Activated B cell treated with CpG ODN at 0.5 μM for 24 hours (primary cell): Measurements from ENCODE around the gene BCAS3. TPM values are rescaled to one million over a fixed set of nuclear protein-coding genes. Genes with fewer than 3 reads are reported as not detected.

Source experiments
- ATAC-seq: fragments of 200-7000 bp; cut with Tn5 transposase; one replicate; pipeline ENCODE4 v1.10.0; 2021; ENCODE audit warnings: low read depth, mild to moderate bottlenecking, moderate library complexity
- CTCF ChIA-PET: fragments of 350-600 bp; sonication (Branson Sonifier 250); formaldehyde crosslinking; loops from one replicate; lab custom pipeline; 2021; ENCODE audit warnings: antibody characterized with exemption; lab: Charles Lee
- POLR2A ChIA-PET: fragments of 350-600 bp; sonication (Branson Sonifier 250); formaldehyde crosslinking; loops from one replicate; lab custom pipeline; 2021; ENCODE audit warnings: antibody characterized with exemption; lab: Charles Lee
- DNase-seq: peaks from one replicate; pipeline ENCODE4 v3.0.0; 2022
- H3K27ac Mint-ChIP-seq: one replicate; pipeline ENCODE4 v1.8.0; 2020; ENCODE audit warnings: mixed read lengths
- H3K27me3 Mint-ChIP-seq: one replicate; pipeline ENCODE4 v1.8.0; 2021; ENCODE audit warnings: mixed read lengths
- H3K36me3 Mint-ChIP-seq: one replicate; pipeline ENCODE4 v1.8.0; 2021; ENCODE audit warnings: low read depth, mixed read lengths
- H3K4me1 Mint-ChIP-seq: one replicate; pipeline ENCODE4 v1.8.0; 2021; ENCODE audit warnings: mixed read lengths
- H3K4me3 Mint-ChIP-seq: one replicate; pipeline ENCODE4 v1.8.0; 2020; ENCODE audit warnings: mild to moderate bottlenecking, mixed read lengths
- H3K9me3 Mint-ChIP-seq: one replicate; pipeline ENCODE4 v1.8.0; 2020; ENCODE audit warnings: mixed read lengths
- CTCF ChIP-seq: fragments of 200-600 bp; IDR thresholded peaks from one replicate; pipeline ENCODE4 v1.8.0; 2022; ENCODE audit warnings: antibody characterized with exemption, mild to moderate bottlenecking
- intact Hi-C: fragments of 100-400 bp; cut with micrococcal nuclease; formaldehyde crosslinking; loops from one replicate; pipeline ENCODE4 v1.15.1; 2024
- total RNA-seq: library from RNA; stranded (reverse); gene quantifications from 2 replicates; pipeline ENCODE4 v1.2.3, GENCODE V29; 2022

BCAS3 gene
- total RNA-seq, 1 donor from 2014 or later = 37.5 TPM

- no peaks in the 10 kb centered on the region for H3K27me3 Mint-ChIP-seq
- TF ChIP-seq CTCF = no peak
- ChIA-PET CTCF (no interaction called here), POLR2A (no interaction called here)
- intact Hi-C loops = no loop called here
- H3K9me3 Mint-ChIP-seq = no peaks in the 10 kb centered on the region
- ATAC-seq = no peak
- H3K4me3 Mint-ChIP-seq = no peak overlapping the region
- H3K4me1 Mint-ChIP-seq = no peaks in the 10 kb centered on the region
- no peak overlapping the region for H3K27ac Mint-ChIP-seq
- no peak for DNase-seq
- H3K36me3 Mint-ChIP-seq = no peaks in the 10 kb centered on the region
Measured at GRCh38 chr17:61312406-61313295, 635.0 kb downstream of the BCAS3 start.

- no peaks in the 10 kb centered on the region for H3K36me3 Mint-ChIP-seq
- H3K9me3 Mint-ChIP-seq = no peaks in the 10 kb centered on the region
- no peaks in the 10 kb centered on the region for H3K27me3 Mint-ChIP-seq
- no peak overlapping the region for H3K27ac Mint-ChIP-seq
- H3K4me3 Mint-ChIP-seq = no peak overlapping the region
- ATAC-seq (no peak), DNase-seq (no peak)
- intact Hi-C loops = no loop called here
- TF ChIP-seq CTCF = no peak
- CTCF ChIA-PET = no interaction called here
- no peaks in the 10 kb centered on the region for H3K4me1 Mint-ChIP-seq
- POLR2A ChIA-PET = no interaction called here
Measured at GRCh38 chr17:61313461-61314326, 636.0 kb downstream of the BCAS3 start.

GRCh38 chr17:61314368-61315078 lies 636.9 kb downstream of the BCAS3 start:
- ATAC-seq = no peak
- no peak for DNase-seq
- H3K27ac Mint-ChIP-seq = no peak overlapping the region
- H3K4me1 Mint-ChIP-seq = no peaks in the 10 kb centered on the region
- TF ChIP-seq CTCF = no peak
- ChIA-PET POLR2A (no interaction called here), CTCF (no interaction called here)
- H3K9me3 Mint-ChIP-seq = no peaks in the 10 kb centered on the region
- no peak overlapping the region for H3K4me3 Mint-ChIP-seq
- H3K36me3 Mint-ChIP-seq = no peaks in the 10 kb centered on the region
- H3K27me3 Mint-ChIP-seq = no peaks in the 10 kb centered on the region
- intact Hi-C loops = no loop called here

- ATAC-seq (no peak), DNase-seq (no peak)
- intact Hi-C loops = no loop called here
- ChIA-PET CTCF (no interaction called here), POLR2A (no interaction called here)
- H3K27me3 Mint-ChIP-seq = no peaks in the 10 kb centered on the region
- H3K4me3 Mint-ChIP-seq = no peak overlapping the region
- H3K27ac Mint-ChIP-seq = no peak overlapping the region
- H3K4me1 Mint-ChIP-seq = no peaks in the 10 kb centered on the region
- no peak for TF ChIP-seq CTCF
- no peaks in the 10 kb centered on the region for H3K36me3 Mint-ChIP-seq
- no peaks in the 10 kb centered on the region for H3K9me3 Mint-ChIP-seq
Measured at GRCh38 chr17:61316633-61317032, 639.0 kb downstream of the BCAS3 start.

GRCh38 chr17:61317779-61318178 lies 640.1 kb downstream of the BCAS3 start:
- no peak for ATAC-seq
- no peak for DNase-seq
- Mint-ChIP-seq H3K36me3 (no peaks in the 10 kb centered on the region), H3K27ac (no peak overlapping the region), H3K4me3 (no peak overlapping the region), H3K9me3 (no peaks in the 10 kb centered on the region), H3K27me3 (no peaks in the 10 kb centered on the region), H3K4me1 (no peaks in the 10 kb centered on the region)
- intact Hi-C loops = no loop called here
- POLR2A ChIA-PET = no interaction called here
- TF ChIP-seq CTCF = no peak
- CTCF ChIA-PET = no interaction called here
